Measurements from ENCODE around the gene FARSA.

The FARSA gene

GRCh38 chr19:12933287-12934072 is at the start of gene FARSA:
Gene FARSA (minus strand): TSS chr19:12933711. CDS start chr19:12933696, 15 bp downstream.
- Histone ChIP-seq H3K27ac (ENCODE audit: low read depth, low read length) (peak within 1 kb of the TSS; percentile 44), H3F3A (ENCODE audit: insufficient read depth) (peaks cover 20% of the 10 kb centered on the region)

GRCh38 chr19:12983091-12983490 is 49.6 kb upstream of the FARSA start:
- H3K4me2 ChIP-seq (ENCODE audit: low read depth, low read length, poor library complexity, severe bottlenecking), result peak overlapping the region; percentile 36
- no peaks in the 10 kb centered on the region for H3K79me2 ChIP-seq (ENCODE audit: insufficient read depth, low read length)
- no peaks in the 10 kb centered on the region for H3F3A ChIP-seq (ENCODE audit: insufficient read depth)
- no peaks in the 10 kb centered on the region for H3K27me3 ChIP-seq (ENCODE audit: low read length)
- H3K4me3 ChIP-seq (ENCODE audit: insufficient read depth, low read length, poor library complexity, severe bottlenecking), result no peak overlapping the region
- TF ChIP-seq CTCF (IDR thresholded peaks at IDR 0.05; ENCODE audit: insufficient read depth, low read length, poor library complexity, severe bottlenecking) (no peak), EZH2phosphoT487 (conservative IDR thresholded peaks at IDR 0.05; ENCODE audit: low read length) (no peak)
- no peaks in the 10 kb centered on the region for H3K36me3 ChIP-seq (ENCODE audit: low read length)
- H3K27ac ChIP-seq (ENCODE audit: low read depth, low read length), result no peak overlapping the region
- H4K20me1 ChIP-seq (ENCODE audit: low read depth, low read length), result no peaks in the 10 kb centered on the region
- no peaks in the 10 kb centered on the region for H3K9me3 ChIP-seq (ENCODE audit: insufficient read depth, low read length)
- H3K9me2 ChIP-seq (replicated peaks; ENCODE audit: insufficient read depth, low read length), result no peaks in the 10 kb centered on the region
- no peak overlapping the region for H2AFZ ChIP-seq (ENCODE audit: low read depth, low read length, severe bottlenecking)
- H3K9ac ChIP-seq (ENCODE audit: low read length), result no peak overlapping the region

More at GRCh38 chr19:12933287-12934072, at the start of gene FARSA:
- no peaks in the 10 kb centered on the region for H3K9me2 ChIP-seq (replicated peaks; ENCODE audit: insufficient read depth, low read length)
- H3K79me2 ChIP-seq (ENCODE audit: insufficient read depth, low read length), result peaks cover 31% of the 10 kb centered on the region
- TF ChIP-seq CTCF (IDR thresholded peaks at IDR 0.05; ENCODE audit: insufficient read depth, low read length, poor library complexity, severe bottlenecking) (no peak), EZH2phosphoT487 (conservative IDR thresholded peaks at IDR 0.05; ENCODE audit: low read length) (no peak)
- H3K4me2 ChIP-seq (ENCODE audit: low read depth, low read length, poor library complexity, severe bottlenecking), result peak within 1 kb of the TSS; percentile 78
- peaks cover 3% of the 10 kb centered on the region; the same call in 1 of the 2 replicates for H4K20me1 ChIP-seq (ENCODE audit: low read depth, low read length)
- H3K27me3 ChIP-seq (ENCODE audit: low read length), result no peaks in the 10 kb centered on the region
- H3K9me3 ChIP-seq (ENCODE audit: insufficient read depth, low read length), result no peaks in the 10 kb centered on the region
- H3K36me3 ChIP-seq (ENCODE audit: low read length), result peaks cover 4% of the 10 kb centered on the region; the same call in 1 of the 2 replicates
- peak within 1 kb of the TSS; percentile 93 for H2AFZ ChIP-seq (ENCODE audit: low read depth, low read length, severe bottlenecking)
- H3K4me3 ChIP-seq (ENCODE audit: insufficient read depth, low read length, poor library complexity, severe bottlenecking), result peak within 1 kb of the TSS; percentile 71
- H3K9ac ChIP-seq (ENCODE audit: low read length), result peak within 1 kb of the TSS; percentile 98

GRCh38 chr19:12982648-12983047 is 49.1 kb upstream of the FARSA start:
- Histone ChIP-seq H3K4me2 (ENCODE audit: low read depth, low read length, poor library complexity, severe bottlenecking) (no peak overlapping the region), H3K27me3 (ENCODE audit: low read length) (no peaks in the 10 kb centered on the region), H2AFZ (ENCODE audit: low read depth, low read length, severe bottlenecking) (no peak overlapping the region), H3K79me2 (ENCODE audit: insufficient read depth, low read length) (no peaks in the 10 kb centered on the region), H3K27ac (ENCODE audit: low read depth, low read length) (no peak overlapping the region), H3K9me3 (ENCODE audit: insufficient read depth, low read length) (no peaks in the 10 kb centered on the region), H4K20me1 (ENCODE audit: low read depth, low read length) (no peaks in the 10 kb centered on the region), H3F3A (ENCODE audit: insufficient read depth) (no peaks in the 10 kb centered on the region), H3K9ac (ENCODE audit: low read length) (no peak overlapping the region), H3K4me3 (ENCODE audit: insufficient read depth, low read length, poor library complexity, severe bottlenecking) (no peak overlapping the region), H3K36me3 (ENCODE audit: low read length) (no peaks in the 10 kb centered on the region), H3K9me2 (replicated peaks; ENCODE audit: insufficient read depth, low read length) (no peaks in the 10 kb centered on the region)
- TF ChIP-seq CTCF (IDR thresholded peaks at IDR 0.05; ENCODE audit: insufficient read depth, low read length, poor library complexity, severe bottlenecking) (no peak), EZH2phosphoT487 (conservative IDR thresholded peaks at IDR 0.05; ENCODE audit: low read length) (no peak)

Data from SU-DHL-6 (cell line).